Tibial nerve (tissue), 4 donors: ENCODE measurements around the gene BRSK1.

Experiments used
- CTCF ChIP-seq, 5 experiments: fragments of 200-600 bp in 3 of 5; fragments of 450-650 bp in 2 of 5; sonication (generic) in 3 of 5; IDR thresholded peaks; one replicate each; pipeline ENCODE4 v1.5.1; 2016 to 2019; ENCODE audit warnings: antibody characterized with exemption in 5 of 5, mild to moderate bottlenecking in 3 of 5, moderate library complexity in 2 of 5
- EP300 ChIP-seq, 2 donors: sonication (generic); formaldehyde crosslinking; IDR thresholded peaks; one replicate each; pipeline ENCODE4 v1.6.1; 2017; ENCODE audit warnings: antibody characterized with exemption in 2 of 2, mild to moderate bottlenecking in 1 of 2
- POLR2A ChIP-seq, 2 donors: fragments of 450-650 bp; IDR thresholded peaks; one replicate each; pipeline ENCODE4 v1.6.1; 2017; ENCODE audit warnings: antibody characterized with exemption in 2 of 2, mild to moderate bottlenecking in 2 of 2, moderate library complexity in 2 of 2

GRCh38 chr19:55320844-55321419 lies 37.1 kb downstream of the BRSK1 start:
- no peak for TF ChIP-seq CTCF (IDR thresholded peaks at IDR 0.05)
- no peak for TF ChIP-seq POLR2A (IDR thresholded peaks at IDR 0.05)
- no peak for TF ChIP-seq EP300 (IDR thresholded peaks at IDR 0.05)
